OCI-M1 (cell line): ENCODE data around the gene ZKSCAN2.

Experiments
- DNase-seq: peaks from one replicate; lab custom pipeline; 2025; lab: John Stamatoyannopoulos, UW

Gene ZKSCAN2

DNA sequence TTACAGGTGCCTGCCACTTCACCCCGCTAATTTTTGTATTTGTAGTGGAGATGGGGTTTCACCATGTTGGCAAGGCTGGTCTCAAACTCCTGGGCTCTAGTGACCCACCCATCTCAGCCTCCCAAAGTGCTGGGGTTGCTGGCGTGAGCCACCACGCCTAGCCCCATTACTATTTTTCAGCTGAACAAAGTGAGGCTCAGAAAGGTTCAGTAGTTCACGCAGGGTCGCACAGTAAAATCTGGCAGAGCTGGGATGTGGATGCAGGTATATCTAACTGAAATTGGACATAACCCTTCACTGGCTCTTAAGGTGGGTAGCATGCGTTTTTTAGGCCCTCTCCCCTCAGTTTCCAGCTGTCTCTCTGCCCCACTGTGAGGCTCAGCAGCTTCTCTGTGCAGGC lies 33.7 kb downstream of the ZKSCAN2 start:
- DNase-seq, result no peak

DNA sequence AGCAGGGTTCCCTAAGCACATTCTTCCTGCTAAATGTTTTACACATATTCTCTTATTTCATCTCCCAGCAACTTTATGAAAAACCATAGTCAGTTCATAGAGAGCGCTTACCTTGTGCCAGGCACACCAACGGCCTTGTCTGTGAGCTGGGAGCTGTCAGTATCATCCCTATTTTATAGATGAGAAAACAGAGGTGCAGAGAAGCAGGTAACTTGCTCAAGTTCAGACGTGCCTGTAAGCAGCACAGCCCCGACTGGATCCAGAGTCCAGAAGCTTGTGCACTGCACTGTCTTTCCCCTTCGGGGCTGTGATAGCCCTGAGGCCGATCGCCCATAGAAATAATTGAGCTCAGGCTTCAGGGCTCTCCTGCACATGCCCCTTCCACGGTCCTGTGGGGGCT lies 34.7 kb downstream of the ZKSCAN2 start:
- no peak for DNase-seq

DNA sequence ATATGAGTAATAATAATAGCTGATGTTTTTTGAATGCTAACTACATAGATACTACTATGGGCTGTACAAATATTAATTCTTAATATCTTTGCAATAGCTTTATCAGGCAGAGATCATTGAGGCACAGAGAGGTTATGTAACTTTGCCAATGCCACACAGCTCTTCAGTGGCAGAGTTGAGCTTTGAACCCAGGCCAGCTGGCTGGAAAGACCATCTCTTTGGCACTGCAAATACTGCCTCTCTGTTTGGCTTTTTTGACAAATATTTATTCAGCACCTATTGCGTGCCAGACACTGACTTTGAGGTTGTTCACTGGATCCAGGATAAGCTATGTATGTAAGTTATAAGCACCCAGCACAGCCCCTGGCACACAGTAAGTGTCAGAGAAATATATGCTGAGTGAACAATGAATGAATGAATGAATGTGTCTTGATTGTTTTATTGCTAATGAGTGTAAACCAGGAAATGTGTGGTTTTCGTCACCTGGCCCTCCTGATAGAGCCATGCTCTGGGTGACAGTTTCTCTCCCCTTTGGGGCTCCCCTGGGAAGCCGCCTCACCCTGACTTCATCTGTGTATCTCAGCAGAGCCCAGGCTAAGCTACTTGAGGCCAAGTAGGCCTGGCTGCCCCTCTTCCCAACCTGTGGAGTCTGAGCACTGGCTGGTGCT lies 38.4 kb downstream of the ZKSCAN2 start:
- no peak for DNase-seq

DNA sequence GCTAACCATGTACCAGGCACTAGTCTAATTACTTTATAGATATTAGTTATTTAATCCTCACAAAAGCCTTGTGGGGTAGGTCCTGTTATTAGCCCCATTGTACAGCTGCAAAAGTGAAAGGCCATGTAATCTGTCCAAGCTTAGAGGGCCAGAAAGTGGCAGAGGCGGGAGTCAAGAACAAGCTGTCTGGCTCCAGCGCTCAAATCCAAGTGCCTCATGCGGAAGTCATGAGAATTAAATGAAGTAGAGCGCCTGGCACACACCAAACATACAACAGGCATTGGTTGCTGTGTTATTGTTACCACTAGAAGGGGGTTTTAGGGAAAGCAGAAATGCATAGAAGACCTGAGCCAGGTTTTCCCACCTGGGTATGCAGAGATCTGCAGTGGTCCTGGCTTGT lies 39.7 kb downstream of the ZKSCAN2 start:
- DNase-seq, result no peak

DNA sequence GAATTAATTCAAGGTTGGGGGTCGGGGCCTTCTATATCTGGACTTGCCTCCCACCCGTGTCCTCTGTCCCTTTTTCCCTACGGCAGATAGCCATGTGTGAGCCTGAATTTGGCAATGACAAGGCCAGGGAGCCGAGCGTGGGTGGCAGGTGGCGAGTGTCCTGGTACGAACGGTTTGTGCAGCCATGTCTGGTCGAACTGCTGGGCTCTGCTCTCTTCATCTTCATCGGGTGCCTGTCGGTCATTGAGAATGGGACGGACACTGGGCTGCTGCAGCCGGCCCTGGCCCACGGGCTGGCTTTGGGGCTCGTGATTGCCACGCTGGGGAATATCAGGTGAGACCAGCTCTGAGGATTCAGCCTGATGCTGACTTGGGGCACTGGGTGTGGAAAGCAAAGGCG lies 40.5 kb downstream of the ZKSCAN2 start:
- no peak for DNase-seq

DNA sequence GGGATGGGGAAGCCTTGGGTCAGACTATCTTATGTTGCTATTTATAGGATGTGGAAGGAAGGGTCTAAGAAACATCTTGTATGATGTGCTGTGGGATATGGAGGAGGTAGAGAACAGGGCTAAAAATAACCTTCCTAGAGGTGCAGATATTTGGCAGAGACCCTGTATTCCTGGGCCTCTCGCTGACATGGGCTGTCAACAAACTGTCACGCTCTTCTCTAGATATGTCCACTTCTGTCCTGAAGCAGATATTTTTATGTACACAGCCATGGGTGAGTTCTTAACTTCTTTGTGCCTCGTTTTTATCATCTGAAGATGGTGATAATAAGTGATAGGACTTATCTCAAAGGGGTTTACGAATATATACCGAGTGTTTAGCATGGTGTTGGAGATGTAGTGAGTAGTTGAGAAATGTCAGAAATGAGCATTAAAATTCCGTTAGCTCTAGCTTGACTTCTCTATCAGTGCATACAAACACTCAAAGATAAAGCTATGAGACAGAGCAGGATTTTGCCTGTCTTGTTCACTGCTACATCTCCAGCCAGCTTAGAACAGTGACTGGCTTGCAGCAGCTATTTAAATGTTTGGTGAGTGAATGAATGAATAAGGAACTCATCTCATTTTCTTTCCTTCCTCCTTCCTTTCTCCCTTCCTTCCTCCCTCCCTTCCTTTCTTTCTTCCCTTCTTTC lies 43.8 kb downstream of the ZKSCAN2 start:
- DNase-seq, result peak; percentile 11

DNA sequence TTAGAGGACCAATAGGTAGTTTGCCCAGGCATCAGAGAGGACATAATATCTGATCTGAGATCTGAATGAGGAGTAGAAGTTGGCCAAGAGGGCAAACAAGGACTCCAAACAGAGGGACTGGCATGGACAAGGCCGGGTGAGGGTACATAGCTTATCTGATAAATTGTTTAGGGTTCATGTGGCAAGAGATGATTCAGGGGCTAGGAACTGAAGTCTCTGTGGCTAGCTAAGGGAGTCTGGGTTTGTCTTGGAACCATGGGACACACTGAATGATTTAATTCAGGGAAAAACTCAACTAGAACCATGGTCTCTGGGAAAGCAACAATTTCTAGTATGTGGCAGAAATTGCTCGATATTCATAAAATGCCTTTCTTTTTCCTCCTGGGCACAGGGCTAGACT lies 45.0 kb downstream of the ZKSCAN2 start:
- DNase-seq, result no peak

DNA sequence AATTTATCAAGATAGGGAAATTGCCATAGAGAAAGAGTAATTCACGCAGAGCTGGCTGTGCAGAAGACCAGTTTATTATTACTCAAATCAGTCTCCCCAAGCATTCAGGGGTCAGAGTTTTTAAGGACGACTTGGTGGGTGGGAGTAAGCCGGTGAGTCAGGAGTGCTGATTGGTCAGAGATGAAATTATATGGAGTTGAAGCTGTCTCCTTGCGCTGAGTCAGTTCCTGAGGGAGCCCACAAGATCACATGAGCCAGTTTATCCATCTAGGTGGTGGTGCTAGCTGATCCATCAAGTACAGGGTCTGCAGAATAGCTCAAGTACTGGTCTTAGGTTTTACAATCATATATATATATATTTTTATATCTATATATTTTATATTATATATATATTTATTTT lies 46.9 kb downstream of the ZKSCAN2 start:
- peak; percentile 82 for DNase-seq

DNA sequence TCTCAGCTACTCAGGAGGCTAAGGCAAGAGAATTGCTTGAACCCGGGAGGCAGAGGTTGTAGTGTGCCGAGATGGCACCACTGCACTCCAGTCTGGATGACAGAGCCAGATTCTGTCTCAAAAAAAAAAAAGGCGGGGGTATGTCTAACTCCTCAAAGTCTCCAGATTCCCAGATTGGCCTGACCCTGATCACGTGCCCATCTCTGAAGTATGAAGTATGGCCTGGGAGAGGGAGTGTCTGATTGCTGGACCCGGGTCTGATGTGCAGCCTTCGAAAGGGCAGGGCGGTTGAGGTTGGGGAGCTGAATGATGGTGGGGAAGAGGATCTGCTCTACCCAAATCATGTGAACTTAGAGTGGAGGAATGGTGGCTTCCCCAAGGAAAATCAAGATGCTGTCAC lies 58.2 kb downstream of the ZKSCAN2 start:
- no peak for DNase-seq

DNA sequence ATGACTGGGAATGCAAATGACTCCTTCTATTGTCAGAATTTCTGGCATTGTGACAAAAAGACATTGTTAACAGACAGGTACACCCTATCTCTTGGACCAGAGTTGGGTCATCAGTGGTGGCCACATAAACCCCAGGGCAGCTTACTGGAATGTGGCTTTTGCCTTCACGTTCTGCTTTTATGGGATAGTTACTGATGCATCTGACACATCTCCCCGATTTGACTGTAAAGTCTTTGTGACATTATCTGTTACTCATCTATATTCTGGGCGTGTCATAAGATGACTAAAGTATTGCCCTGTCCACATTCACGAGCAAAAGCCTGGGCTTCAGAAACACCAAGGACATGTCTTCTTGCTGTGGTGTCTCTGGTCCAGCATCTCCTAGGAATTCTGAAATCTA lies 59.6 kb downstream of the ZKSCAN2 start:
- DNase-seq, result no peak

DNA sequence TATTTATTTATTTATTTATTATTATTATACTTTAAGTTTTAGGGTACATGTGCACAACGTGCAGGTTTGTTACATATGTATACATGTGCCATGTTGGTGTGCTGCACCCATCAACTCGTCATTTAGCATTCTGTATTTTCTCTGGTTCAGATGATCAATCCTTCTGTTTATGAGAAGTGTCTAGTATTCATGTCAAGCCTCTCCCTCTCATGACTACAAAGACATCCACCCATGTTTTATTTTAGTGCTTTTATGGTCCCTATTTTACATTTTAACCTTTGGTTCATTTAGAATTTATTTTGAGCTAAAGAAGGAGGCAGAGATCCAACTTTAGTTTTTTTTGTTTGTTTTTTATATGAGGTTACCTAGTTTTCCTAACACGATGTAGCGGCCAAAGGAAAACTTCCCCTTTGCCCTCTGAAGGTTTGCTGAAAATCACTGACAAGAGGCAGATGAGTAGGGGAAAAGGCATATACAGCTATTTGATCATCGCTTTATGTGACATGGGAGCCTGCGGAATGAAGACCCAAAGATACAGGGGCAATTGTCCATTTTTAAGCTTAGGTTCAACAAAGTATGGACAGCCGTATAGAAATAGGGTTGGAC lies 63.3 kb downstream of the ZKSCAN2 start:
- DNase-seq, result no peak

DNA sequence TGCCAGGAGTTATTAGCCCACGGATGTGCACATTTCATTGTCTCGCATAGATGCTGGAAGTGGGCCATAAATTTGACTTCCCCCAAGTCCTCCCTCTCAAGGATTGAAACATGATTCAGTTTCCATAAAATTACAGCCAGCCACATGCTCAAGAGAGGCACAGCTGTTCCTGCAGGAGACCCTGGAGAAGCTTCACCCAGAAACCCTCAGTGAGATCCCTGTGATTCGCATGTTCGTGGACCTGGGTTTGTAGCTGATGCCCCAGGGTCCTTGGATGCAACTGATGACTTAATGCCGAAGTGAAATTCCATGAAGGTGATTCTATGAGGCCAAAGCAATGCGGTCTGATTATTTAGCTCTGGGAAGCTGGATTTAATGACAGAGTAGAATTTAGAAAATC lies 65.5 kb downstream of the ZKSCAN2 start:
- no peak for DNase-seq

DNA sequence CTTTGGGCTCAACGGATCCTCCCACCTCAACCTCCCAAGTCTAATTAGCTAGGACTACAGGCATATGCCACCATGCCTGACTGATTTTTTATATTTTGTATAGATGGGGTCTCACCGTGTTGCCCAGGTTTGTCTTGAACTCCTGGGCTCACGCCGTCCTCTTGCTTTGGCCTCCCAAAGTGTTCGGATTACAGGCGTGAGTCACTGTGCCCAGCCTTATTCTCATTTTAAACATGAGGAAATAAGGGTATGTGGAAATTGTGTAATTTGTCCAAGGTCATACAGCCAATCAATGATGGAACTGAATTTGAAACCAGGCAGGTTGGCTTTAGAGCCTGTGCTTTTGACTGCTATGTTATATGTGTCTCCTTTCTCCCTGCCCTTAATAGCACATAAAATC lies 68.3 kb downstream of the ZKSCAN2 start:
- no peak for DNase-seq

DNA sequence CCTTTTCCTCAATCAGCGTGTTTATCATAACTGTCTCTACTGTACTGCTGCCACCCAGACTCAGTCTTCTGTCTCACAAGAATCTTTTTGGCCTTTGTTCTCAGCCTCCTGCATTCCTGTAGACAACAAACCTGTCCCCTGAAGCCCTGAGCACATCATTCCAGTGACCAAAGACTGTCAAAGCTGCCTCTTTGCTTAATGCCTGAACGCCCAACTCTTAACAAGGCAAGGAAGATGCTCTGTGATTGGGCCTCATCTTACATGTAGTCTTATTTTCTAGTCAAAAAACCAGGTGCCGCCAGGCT lies 70.2 kb downstream of the ZKSCAN2 start:
- no peak for DNase-seq
